GM12875 (cell line): ENCODE results near the gene VAV3.

Experiments
- H3K4me3 ChIP-seq: one replicate; pipeline ENCODE4 v1.5.1; 2011; ENCODE audit warnings: low read depth, low read length, control low read depth
- CTCF ChIP-seq: IDR thresholded peaks from 2 replicates; pipeline ENCODE4 v1.5.1; 2011; ENCODE audit warnings: low read depth, mild to moderate bottlenecking, control low read depth, inconsistent platforms, low read length, moderate library complexity, borderline replicate concordance; ENCODE audit not compliant: insufficient read depth

Gene VAV3

GRCh38 chr1:107689733-107690132 lies 275.2 kb downstream of the VAV3 start:
- no peak overlapping the region for H3K4me3 ChIP-seq

GRCh38 chr1:107689159-107689558 lies 275.8 kb downstream of the VAV3 start:
- TF ChIP-seq CTCF, result no peak

More at GRCh38 chr1:107689733-107690132, 275.2 kb downstream of the VAV3 start:
- no peak for TF ChIP-seq CTCF

GRCh38 chr1:107687849-107688753 lies 276.9 kb downstream of the VAV3 start:
- no peak overlapping the region for H3K4me3 ChIP-seq
- no peak for TF ChIP-seq CTCF

More at GRCh38 chr1:107689159-107689558, 275.8 kb downstream of the VAV3 start:
- H3K4me3 ChIP-seq, result no peak overlapping the region

GRCh38 chr1:107683683-107684082 lies 281.3 kb downstream of the VAV3 start:
- H3K4me3 ChIP-seq, result no peak overlapping the region
- TF ChIP-seq CTCF, result no peak

- no peak overlapping the region for H3K4me3 ChIP-seq
- TF ChIP-seq CTCF, result no peak
Measured at GRCh38 chr1:107683191-107683657, 281.8 kb downstream of the VAV3 start.

- no peak for TF ChIP-seq CTCF
- H3K4me3 ChIP-seq, result no peak overlapping the region
Measured at GRCh38 chr1:107682467-107682866, 282.5 kb downstream of the VAV3 start.

GRCh38 chr1:107681001-107681479 lies 283.9 kb downstream of the VAV3 start:
- no peak overlapping the region for H3K4me3 ChIP-seq
- TF ChIP-seq CTCF, result no peak
